K562 (cell line): ENCODE results near the gene TLCD4. TPM values are rescaled to one million over a fixed set of nuclear protein-coding genes. Genes with fewer than 3 reads are reported as not detected.

Experiments
- BCOR ChIP-seq: fragments of 450-650 bp; IDR thresholded peaks from 2 replicates; pipeline ENCODE4 v1.6.1; 2016
- MAFF ChIP-seq: IDR thresholded peaks from 2 replicates; pipeline ENCODE4 v1.6.1; 2012; ENCODE audit warnings: low read length, improper control_type of control experiment
- MED1 ChIP-seq: sonication (generic); formaldehyde crosslinking; IDR thresholded peaks from 2 replicates; pipeline ENCODE4 v1.8.1; 2023; ENCODE audit warnings: missing genetic modification reagents, borderline replicate concordance
- MEF2D ChIP-seq: conservative IDR thresholded peaks from 2 replicates; pipeline ENCODE4 v1.6.1; 2016; ENCODE audit warnings: low read depth, missing genetic modification characterization, missing compliant biosample characterization
- NCOA1 ChIP-seq: fragments of 450-650 bp; IDR thresholded peaks from 2 replicates; pipeline ENCODE4 v1.6.1; 2016; ENCODE audit warnings: low read depth
- PML ChIP-seq: IDR thresholded peaks from 2 replicates; pipeline ENCODE4 v1.6.1; 2012; ENCODE audit warnings: low read length, inconsistent platforms
- POLR2B ChIP-seq: fragments of 450-650 bp; IDR thresholded peaks from 2 replicates; pipeline ENCODE4 v1.6.1; 2018; ENCODE audit warnings: low read depth; ENCODE audit not compliant: partially characterized antibody
- RBM15 ChIP-seq: fragments of 200-400 bp; formaldehyde crosslinking; IDR thresholded peaks from 2 replicates; pipeline ENCODE4 v1.6.1; 2018; ENCODE audit warnings: mild to moderate bottlenecking, low read length, moderate library complexity; ENCODE audit not compliant: insufficient read depth
- SNIP1 ChIP-seq: fragments of 450-650 bp; IDR thresholded peaks from 2 replicates; pipeline ENCODE4 v1.7.1; 2017; ENCODE audit warnings: low read depth, mild to moderate bottlenecking
- SOX6 ChIP-seq: fragments of 450-650 bp; IDR thresholded peaks from 2 replicates; pipeline ENCODE4 v1.6.1; 2014; ENCODE audit warnings: mild to moderate bottlenecking
- TAL1 ChIP-seq: fragments of 450-650 bp; IDR thresholded peaks from 2 replicates; pipeline ENCODE4 v1.6.1; 2016; ENCODE audit warnings: mild to moderate bottlenecking
- ZNF140 ChIP-seq: fragments of 250-450 bp; sonication (Bioruptor Pico); IDR thresholded peaks from 2 replicates; pipeline ENCODE4 v1.8.0; 2021; ENCODE audit warnings: moderate library complexity, mild to moderate bottlenecking, inconsistent platforms
- ZNF57 ChIP-seq: fragments of 450-650 bp; formaldehyde crosslinking; IDR thresholded peaks from 2 replicates; pipeline ENCODE4 v1.4.0; 2020; ENCODE audit warnings: mild to moderate bottlenecking, moderate library complexity
- polyA plus RNA-seq, 8 experiments: library from polyadenylated mRNA; depleted of rRNA in 4 of 8; stranded (reverse) in 5 of 8; unstranded in 3 of 8; fragments of >200 nt; fragmentation: Nextera tagmentation in 2 of 8; fragmentation: Illumina TruSeq in 1 of 8; extraction: Ambion mirVana in 2 of 8; extraction: Trizol in 1 of 8; gene quantifications; 2 replicates each; pipeline versions ENCODE4 v1.2.1 to v1.2.3, GENCODE V29; 2011 to 2014; ENCODE audit warnings: inconsistent platforms in 1 of 8, missing spikeins in 1 of 8
- total RNA-seq, 7 experiments: library from RNA; depleted of rRNA in 6 of 7; stranded (reverse); fragments of >200 nt in 6 of 7; fragmentation: Illumina TruSeq in 2 of 7; extraction: Trizol in 2 of 7; gene quantifications; 2 replicates each; pipeline versions ENCODE4 v1.2.1 to v1.2.3, GENCODE V29; 2011 to 2021; ENCODE audit warnings: low replicate concordance in 1 of 7
- TF ChIP-seq, protein P1 (sequence below), 2 experiments: fragments of 450-650 bp; IDR thresholded peaks; 2 replicates each; pipeline ENCODE4 v1.6.1; 2016; ENCODE audit warnings: mild to moderate bottlenecking in 2 of 2, borderline replicate concordance in 1 of 2, low read depth in 1 of 2, moderate library complexity in 1 of 2
- TF ChIP-seq, protein P2 (sequence below): sonication (generic); formaldehyde crosslinking; IDR thresholded peaks from 2 replicates; pipeline ENCODE4 v1.8.1; 2023; ENCODE audit warnings: mild to moderate bottlenecking, missing genetic modification reagents
- TF ChIP-seq, protein P3 (sequence below): fragments of 250-450 bp; sonication (Bioruptor Pico); IDR thresholded peaks from 2 replicates; pipeline ENCODE4 v1.4.0; 2020; ENCODE audit warnings: mild to moderate bottlenecking, moderate library complexity
- TF ChIP-seq, protein P4 (sequence below): fragments of 250-450 bp; sonication (Bioruptor Pico); IDR thresholded peaks from 2 replicates; pipeline ENCODE4 v1.8.0; 2021; ENCODE audit warnings: moderate library complexity, mild to moderate bottlenecking, inconsistent platforms

The TLCD4 gene
- total and polyA plus RNA-seq, 9 of the 15 experiments (the other 6 are each of a cell fraction or from before 2014, with no cell fraction given), result 3.5 to 19.8 (median 7.6) TPM

DNA sequence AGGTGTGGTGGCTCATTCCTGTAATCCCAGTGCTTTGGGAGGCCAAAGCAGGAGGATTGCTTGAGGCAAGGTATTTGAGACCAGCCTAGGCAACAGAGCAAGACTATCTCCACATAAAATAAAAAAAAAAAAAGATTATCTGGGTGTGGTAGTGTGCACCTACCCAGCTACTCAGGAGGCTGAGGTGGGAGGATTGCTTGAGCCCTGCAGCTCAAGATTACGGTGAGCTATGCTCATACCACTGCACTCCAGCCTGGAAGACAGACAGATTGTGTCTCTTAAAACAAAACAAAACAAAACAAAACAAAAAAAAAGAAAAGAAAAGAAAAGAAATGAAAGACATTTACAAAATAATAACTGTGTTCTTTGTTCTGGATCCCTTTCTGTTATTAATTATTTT, 6.1 kb upstream of the TLCD4 start (continued):
- TF ChIP-seq RBM15 (no peak), MAFF (no peak), POLR2B (no peak), BCOR (no peak), MED1 (no peak), TAL1 (peak; percentile 71), NCOA1 (no peak), PML (peak; percentile 33; the same call in 1 of the 2 replicates), SOX6 (peak; percentile 16; the same call in 1 of the 2 replicates), ZNF57 (CRISPR knock-in tag) (no peak), MEF2D (tag) (no peak), SNIP1 (no peak), ZNF140 (no peak)
- TF ChIP-seq, protein P1, sequence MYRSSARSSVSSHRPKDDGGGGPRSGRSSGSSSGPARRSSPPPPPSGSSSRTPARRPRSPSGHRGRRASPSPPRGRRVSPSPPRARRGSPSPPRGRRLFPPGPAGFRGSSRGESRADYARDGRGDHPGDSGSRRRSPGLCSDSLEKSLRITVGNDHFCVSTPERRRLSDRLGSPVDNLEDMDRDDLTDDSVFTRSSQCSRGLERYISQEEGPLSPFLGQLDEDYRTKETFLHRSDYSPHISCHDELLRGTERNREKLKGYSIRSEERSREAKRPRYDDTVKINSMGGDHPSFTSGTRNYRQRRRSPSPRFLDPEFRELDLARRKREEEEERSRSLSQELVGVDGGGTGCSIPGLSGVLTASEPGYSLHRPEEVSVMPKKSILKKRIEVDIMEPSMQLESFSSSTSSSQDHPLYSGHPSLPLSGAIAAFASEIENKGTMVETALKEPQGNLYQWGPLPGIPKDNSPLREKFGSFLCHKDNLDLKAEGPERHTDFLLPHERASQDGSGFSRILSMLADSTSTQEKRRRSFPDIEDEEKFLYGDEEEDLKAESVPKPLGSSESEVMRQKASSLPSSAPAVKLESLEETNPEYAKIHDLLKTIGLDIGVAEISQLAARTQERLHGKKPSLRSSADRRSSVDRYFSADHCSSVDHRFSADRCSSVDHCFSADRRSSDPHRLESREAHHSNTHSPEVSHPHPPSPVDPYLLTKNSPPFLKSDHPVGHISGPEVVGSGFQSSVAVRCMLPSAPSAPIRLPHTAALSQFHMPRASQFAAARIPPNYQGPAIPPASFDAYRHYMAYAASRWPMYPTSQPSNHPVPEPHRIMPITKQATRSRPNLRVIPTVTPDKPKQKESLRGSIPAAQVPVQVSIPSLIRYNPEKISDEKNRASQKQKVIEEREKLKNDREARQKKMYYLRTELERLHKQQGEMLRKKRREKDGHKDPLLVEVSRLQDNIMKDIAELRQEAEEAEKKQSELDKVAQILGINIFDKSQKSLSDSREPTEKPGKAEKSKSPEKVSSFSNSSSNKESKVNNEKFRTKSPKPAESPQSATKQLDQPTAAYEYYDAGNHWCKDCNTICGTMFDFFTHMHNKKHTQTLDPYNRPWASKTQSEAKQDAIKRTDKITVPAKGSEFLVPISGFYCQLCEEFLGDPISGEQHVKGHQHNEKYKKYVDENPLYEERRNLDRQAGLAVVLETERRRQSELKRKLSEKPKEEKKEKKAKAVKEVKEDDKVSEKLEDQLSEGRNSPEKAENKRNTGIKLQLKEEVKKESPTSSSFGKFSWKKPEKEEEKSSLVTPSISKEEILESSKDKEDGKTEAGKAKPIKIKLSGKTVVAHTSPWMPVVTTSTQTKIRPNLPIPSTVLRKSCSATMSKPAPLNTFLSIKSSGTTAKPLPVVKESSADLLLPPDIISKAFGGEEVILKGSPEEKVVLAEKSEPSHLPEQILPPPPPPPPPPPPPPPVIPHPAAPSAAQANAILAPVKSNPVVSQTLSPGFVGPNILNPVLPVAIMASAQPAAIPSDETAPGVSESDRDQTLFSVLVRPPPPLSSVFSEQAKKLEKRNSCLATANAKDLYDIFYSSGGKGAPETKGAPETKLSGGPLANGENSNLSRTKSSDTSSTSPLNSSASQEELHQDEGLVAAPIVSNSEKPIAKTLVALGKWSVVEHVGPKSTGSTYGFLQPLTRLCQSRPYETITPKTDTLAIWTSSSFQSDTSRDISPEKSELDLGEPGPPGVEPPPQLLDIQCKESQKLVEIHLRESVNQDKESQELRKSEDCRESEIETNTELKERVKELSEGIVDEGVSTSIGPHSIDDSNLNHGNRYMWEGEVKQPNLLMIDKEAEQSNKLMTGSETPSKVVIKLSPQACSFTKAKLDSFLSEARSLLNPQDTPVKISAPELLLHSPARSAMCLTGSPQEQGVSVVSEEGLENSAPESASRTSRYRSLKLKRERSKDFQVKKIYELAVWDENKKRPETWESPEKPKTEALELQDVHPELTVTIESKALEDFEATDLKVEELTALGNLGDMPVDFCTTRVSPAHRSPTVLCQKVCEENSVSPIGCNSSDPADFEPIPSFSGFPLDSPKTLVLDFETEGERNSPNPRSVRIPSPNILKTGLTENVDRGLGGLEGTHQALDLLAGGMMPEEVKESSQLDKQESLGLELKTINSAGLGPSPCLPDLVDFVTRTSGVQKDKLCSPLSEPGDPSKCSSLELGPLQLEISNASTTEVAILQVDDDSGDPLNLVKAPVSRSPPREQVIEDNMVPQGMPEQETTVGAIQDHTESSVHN (IDR thresholded peaks at IDR 0.05; ENCODE audit: borderline replicate concordance in 1 of 2, low read depth in 1 of 2), result no peak
- TF ChIP-seq, protein P2, sequence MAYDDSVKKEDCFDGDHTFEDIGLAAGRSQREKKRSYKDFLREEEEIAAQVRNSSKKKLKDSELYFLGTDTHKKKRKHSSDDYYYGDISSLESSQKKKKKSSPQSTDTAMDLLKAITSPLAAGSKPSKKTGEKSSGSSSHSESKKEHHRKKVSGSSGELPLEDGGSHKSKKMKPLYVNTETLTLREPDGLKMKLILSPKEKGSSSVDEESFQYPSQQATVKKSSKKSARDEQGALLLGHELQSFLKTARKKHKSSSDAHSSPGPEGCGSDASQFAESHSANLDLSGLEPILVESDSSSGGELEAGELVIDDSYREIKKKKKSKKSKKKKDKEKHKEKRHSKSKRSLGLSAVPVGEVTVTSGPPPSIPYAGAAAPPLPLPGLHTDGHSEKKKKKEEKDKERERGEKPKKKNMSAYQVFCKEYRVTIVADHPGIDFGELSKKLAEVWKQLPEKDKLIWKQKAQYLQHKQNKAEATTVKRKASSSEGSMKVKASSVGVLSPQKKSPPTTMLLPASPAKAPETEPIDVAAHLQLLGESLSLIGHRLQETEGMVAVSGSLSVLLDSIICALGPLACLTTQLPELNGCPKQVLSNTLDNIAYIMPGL (CRISPR knock-in tag), result no peak
- TF ChIP-seq, protein P3, sequence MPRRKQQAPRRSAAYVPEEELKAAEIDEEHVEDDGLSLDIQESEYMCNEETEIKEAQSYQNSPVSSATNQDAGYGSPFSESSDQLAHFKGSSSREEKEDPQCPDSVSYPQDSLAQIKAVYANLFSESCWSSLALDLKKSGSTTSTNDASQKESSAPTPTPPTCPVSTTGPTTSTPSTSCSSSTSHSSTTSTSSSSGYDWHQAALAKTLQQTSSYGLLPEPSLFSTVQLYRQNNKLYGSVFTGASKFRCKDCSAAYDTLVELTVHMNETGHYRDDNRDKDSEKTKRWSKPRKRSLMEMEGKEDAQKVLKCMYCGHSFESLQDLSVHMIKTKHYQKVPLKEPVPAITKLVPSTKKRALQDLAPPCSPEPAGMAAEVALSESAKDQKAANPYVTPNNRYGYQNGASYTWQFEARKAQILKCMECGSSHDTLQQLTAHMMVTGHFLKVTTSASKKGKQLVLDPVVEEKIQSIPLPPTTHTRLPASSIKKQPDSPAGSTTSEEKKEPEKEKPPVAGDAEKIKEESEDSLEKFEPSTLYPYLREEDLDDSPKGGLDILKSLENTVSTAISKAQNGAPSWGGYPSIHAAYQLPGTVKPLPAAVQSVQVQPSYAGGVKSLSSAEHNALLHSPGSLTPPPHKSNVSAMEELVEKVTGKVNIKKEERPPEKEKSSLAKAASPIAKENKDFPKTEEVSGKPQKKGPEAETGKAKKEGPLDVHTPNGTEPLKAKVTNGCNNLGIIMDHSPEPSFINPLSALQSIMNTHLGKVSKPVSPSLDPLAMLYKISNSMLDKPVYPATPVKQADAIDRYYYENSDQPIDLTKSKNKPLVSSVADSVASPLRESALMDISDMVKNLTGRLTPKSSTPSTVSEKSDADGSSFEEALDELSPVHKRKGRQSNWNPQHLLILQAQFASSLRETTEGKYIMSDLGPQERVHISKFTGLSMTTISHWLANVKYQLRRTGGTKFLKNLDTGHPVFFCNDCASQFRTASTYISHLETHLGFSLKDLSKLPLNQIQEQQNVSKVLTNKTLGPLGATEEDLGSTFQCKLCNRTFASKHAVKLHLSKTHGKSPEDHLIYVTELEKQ (CRISPR knock-in tag), result no peak
- TF ChIP-seq, protein P4, sequence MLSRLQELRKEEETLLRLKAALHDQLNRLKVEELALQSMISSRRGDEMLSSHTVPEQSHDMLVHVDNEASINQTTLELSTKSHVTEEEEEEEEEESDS, result no peak
